Osteocyte (in vitro differentiated cells): ENCODE data around the gene PBX3. TPM values are rescaled to one million over a fixed set of nuclear protein-coding genes. Genes with fewer than 3 reads are reported as not detected.

Source experiments
- DNase-seq: peaks from one replicate; pipeline ENCODE4 v3.0.0; 2021; ENCODE audit warnings: mixed read lengths; ENCODE audit not compliant: unreplicated experiment; ENCODE audit errors: extremely low spot score
- H3K27ac Mint-ChIP-seq: one replicate; pipeline ENCODE4 v1.8.0; 2021; ENCODE audit warnings: mild to moderate bottlenecking, mixed read lengths; ENCODE audit not compliant: unreplicated experiment
- H3K27me3 Mint-ChIP-seq: one replicate; pipeline ENCODE4 v1.8.0; 2021; ENCODE audit warnings: mixed read lengths; ENCODE audit not compliant: unreplicated experiment
- H3K36me3 Mint-ChIP-seq: one replicate; pipeline ENCODE4 v1.8.0; 2021; ENCODE audit warnings: mixed read lengths; ENCODE audit not compliant: unreplicated experiment
- H3K4me1 Mint-ChIP-seq: one replicate; pipeline ENCODE4 v1.8.0; 2021; ENCODE audit warnings: mixed read lengths; ENCODE audit not compliant: unreplicated experiment
- H3K4me3 Mint-ChIP-seq: one replicate; pipeline ENCODE4 v1.8.0; 2021; ENCODE audit warnings: mild to moderate bottlenecking, moderate library complexity, mixed read lengths; ENCODE audit not compliant: unreplicated experiment
- H3K9me3 Mint-ChIP-seq: one replicate; pipeline ENCODE4 v1.8.0; 2021; ENCODE audit warnings: mixed read lengths; ENCODE audit not compliant: unreplicated experiment
- CTCF ChIP-seq: fragments of 200-600 bp; sonication (generic); IDR thresholded peaks from 2 replicates; pipeline ENCODE4 v1.5.0; 2021; ENCODE audit warnings: antibody characterized with exemption, mild to moderate bottlenecking, moderate library complexity
- total RNA-seq: library from RNA; stranded (reverse); gene quantifications from 2 replicates; pipeline ENCODE4 v1.2.1, GENCODE V29; 2021

Gene PBX3
- total RNA-seq, 1 donor from 2014 or later: 16.0 TPM

- H3K9me3 Mint-ChIP-seq: peaks cover 18% of the 10 kb centered on the region
- H3K27ac Mint-ChIP-seq: no peak overlapping the region
- H3K4me3 Mint-ChIP-seq: no peak overlapping the region
- TF ChIP-seq CTCF: no peak
- DNase-seq: no peak
- no peaks in the 10 kb centered on the region for H3K4me1 Mint-ChIP-seq
- no peaks in the 10 kb centered on the region for H3K27me3 Mint-ChIP-seq
- H3K36me3 Mint-ChIP-seq: peaks cover 17% of the 10 kb centered on the region
Observed at GRCh38 chr9:125949703-125950460, 202.7 kb downstream of the PBX3 start.

DNA sequence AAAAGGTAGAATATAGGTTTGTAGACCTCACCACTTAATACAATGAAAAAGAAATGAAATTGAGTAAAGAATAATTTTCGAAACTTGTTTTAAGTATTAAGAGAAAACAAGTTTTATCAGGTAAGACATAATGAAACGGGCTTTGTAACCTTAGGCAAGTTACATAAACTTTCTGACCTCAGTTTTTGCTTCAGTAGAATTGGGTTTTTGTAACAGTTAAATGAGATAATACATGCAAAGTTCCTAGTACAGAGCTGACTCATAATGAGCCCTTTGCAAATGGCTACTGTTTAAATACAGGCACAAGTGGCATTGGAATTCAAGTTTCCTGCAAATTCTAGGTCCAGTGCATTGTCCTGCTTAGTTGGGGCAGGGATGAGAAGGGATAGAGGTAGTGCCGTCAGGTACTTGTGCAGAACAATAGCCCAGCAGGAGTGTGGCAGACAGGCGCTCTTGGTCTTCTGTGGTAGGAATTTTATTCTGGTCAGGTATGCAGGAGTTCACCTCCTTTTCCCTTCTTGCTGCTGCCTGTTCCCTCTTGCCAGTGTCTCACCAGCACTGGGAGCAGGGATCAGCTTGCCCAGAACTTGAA lies 203.8 kb downstream of the PBX3 start:
- TF ChIP-seq CTCF: no peak
- Mint-ChIP-seq H3K27ac (no peak overlapping the region), H3K4me1 (no peaks in the 10 kb centered on the region), H3K36me3 (peaks cover 9% of the 10 kb centered on the region), H3K4me3 (no peak overlapping the region), H3K9me3 (peaks cover 9% of the 10 kb centered on the region), H3K27me3 (no peaks in the 10 kb centered on the region)
- no peak for DNase-seq

GRCh38 chr9:125953314-125954019 lies 206.3 kb downstream of the PBX3 start:
- Mint-ChIP-seq H3K9me3 (no peaks in the 10 kb centered on the region), H3K36me3 (peaks cover 2% of the 10 kb centered on the region), H3K4me3 (no peak overlapping the region), H3K4me1 (no peaks in the 10 kb centered on the region), H3K27ac (no peak overlapping the region), H3K27me3 (no peaks in the 10 kb centered on the region)
- no peak for TF ChIP-seq CTCF
- no peak for DNase-seq

GRCh38 chr9:125956102-125956501 lies 208.9 kb downstream of the PBX3 start:
- Mint-ChIP-seq H3K9me3 (no peaks in the 10 kb centered on the region), H3K27me3 (no peaks in the 10 kb centered on the region), H3K36me3 (peaks cover 5% of the 10 kb centered on the region), H3K4me3 (no peak overlapping the region), H3K27ac (no peak overlapping the region), H3K4me1 (no peaks in the 10 kb centered on the region)
- TF ChIP-seq CTCF: no peak
- no peak for DNase-seq

GRCh38 chr9:125959315-125959714 lies 212.1 kb downstream of the PBX3 start:
- no peak overlapping the region for H3K27ac Mint-ChIP-seq
- no peaks in the 10 kb centered on the region for H3K27me3 Mint-ChIP-seq
- DNase-seq: no peak
- no peak overlapping the region for H3K4me3 Mint-ChIP-seq
- TF ChIP-seq CTCF: no peak
- H3K4me1 Mint-ChIP-seq: no peaks in the 10 kb centered on the region
- H3K36me3 Mint-ChIP-seq: peaks cover 15% of the 10 kb centered on the region
- H3K9me3 Mint-ChIP-seq: no peaks in the 10 kb centered on the region
